Liver (tissue), 9 donors: ENCODE results near the gene ZNF524. TPM values are rescaled to one million over a fixed set of nuclear protein-coding genes. Genes with fewer than 3 reads are reported as not detected.

Experiments used
- DNase-seq: peaks from one replicate; pipeline ENCODE4 v3.0.0-alpha.2; 2017; ENCODE audit warnings: low spot score
- H3K27ac ChIP-seq, 2 donors: one replicate each; pipeline ENCODE4 v1.7.0; 2013; ENCODE audit warnings: inconsistent platforms in 2 of 2, low read length in 2 of 2, control low read depth in 1 of 2, low read depth in 1 of 2, mild to moderate bottlenecking in 1 of 2
- H3K27me3 ChIP-seq, 4 donors: one replicate each; pipeline versions ENCODE4 v1.6.1 to v1.7.0; 2013; ENCODE audit warnings: low read length in 3 of 4, inconsistent platforms in 1 of 4, mild to moderate bottlenecking in 1 of 4, moderate library complexity in 1 of 4; ENCODE audit not compliant: control insufficient read depth in 4 of 4, insufficient read depth in 4 of 4
- H3K36me3 ChIP-seq, 4 donors: one replicate each; pipeline versions ENCODE4 v1.6.1 to v1.7.0; 2013; ENCODE audit warnings: low read length in 3 of 4, mild to moderate bottlenecking in 3 of 4, low read depth in 1 of 4, moderate library complexity in 1 of 4; ENCODE audit not compliant: control insufficient read depth in 4 of 4, insufficient read depth in 3 of 4
- H3K4me1 ChIP-seq, 4 donors: one replicate each; pipeline versions ENCODE4 v1.6.1 to v1.7.0; 2013; ENCODE audit warnings: low read length in 3 of 4, mild to moderate bottlenecking in 3 of 4, moderate library complexity in 1 of 4; ENCODE audit not compliant: control insufficient read depth in 4 of 4, insufficient read depth in 4 of 4
- H3K4me3 ChIP-seq, 3 donors: one replicate each; pipeline versions ENCODE4 v1.6.1 to v1.7.0; 2013; ENCODE audit warnings: low read length in 3 of 3, control low read depth in 1 of 3, low read depth in 1 of 3, mild to moderate bottlenecking in 1 of 3
- H3K9ac ChIP-seq, 2 donors: one replicate each; pipeline ENCODE4 v1.7.0; 2013; ENCODE audit warnings: low read length in 2 of 2, mild to moderate bottlenecking in 2 of 2, moderate library complexity in 2 of 2, control low read depth in 1 of 2, low read depth in 1 of 2
- H3K9me3 ChIP-seq, 4 donors: one replicate each; pipeline versions ENCODE4 v1.6.1 to v1.7.0; 2013; ENCODE audit warnings: low read length in 3 of 4; ENCODE audit not compliant: control insufficient read depth in 4 of 4
- ATF3 ChIP-seq: IDR thresholded peaks from 2 replicates; pipeline ENCODE4 v1.6.1; 2016; ENCODE audit warnings: antibody characterized with exemption
- EGR1 ChIP-seq, 2 donors: IDR thresholded peaks; 2 replicates each; pipeline ENCODE4 v1.6.1; 2016 to 2018; ENCODE audit warnings: antibody characterized with exemption in 2 of 2, low read depth in 2 of 2
- FOXA1 ChIP-seq: IDR thresholded peaks from 2 replicates; pipeline ENCODE4 v1.6.1; 2016; ENCODE audit warnings: antibody characterized with exemption
- FOXA2 ChIP-seq: IDR thresholded peaks from 2 replicates; pipeline ENCODE4 v1.6.1; 2016; ENCODE audit warnings: antibody characterized with exemption
- GABPA ChIP-seq, 2 donors: IDR thresholded peaks in 1 of 2; conservative IDR thresholded peaks in 1 of 2; 2 replicates each; pipeline ENCODE4 v1.6.1; 2016; ENCODE audit warnings: antibody characterized with exemption in 2 of 2, mild to moderate bottlenecking in 1 of 2, moderate library complexity in 1 of 2
- HNF4A ChIP-seq, 2 donors: conservative IDR thresholded peaks; 2 replicates each; pipeline ENCODE4 v1.6.1; 2016; ENCODE audit warnings: antibody characterized with exemption in 2 of 2, mild to moderate bottlenecking in 2 of 2
- HNF4G ChIP-seq: IDR thresholded peaks from 2 replicates; pipeline ENCODE4 v1.6.1; 2016; ENCODE audit warnings: antibody characterized with exemption
- JUND ChIP-seq, 2 donors: IDR thresholded peaks; 2 replicates each; pipeline ENCODE4 v1.6.1; 2016; ENCODE audit warnings: antibody characterized with exemption in 2 of 2
- MAX ChIP-seq: IDR thresholded peaks from 2 replicates; pipeline ENCODE4 v1.6.1; 2016; ENCODE audit warnings: antibody characterized with exemption
- NR2F2 ChIP-seq: IDR thresholded peaks from 2 replicates; pipeline ENCODE4 v1.6.1; 2016; ENCODE audit warnings: antibody characterized with exemption
- RAD21 ChIP-seq, 2 donors: IDR thresholded peaks; 2 replicates each; pipeline ENCODE4 v1.6.1; 2016; ENCODE audit warnings: antibody characterized with exemption in 2 of 2, mild to moderate bottlenecking in 2 of 2
- REST ChIP-seq: IDR thresholded peaks from 2 replicates; pipeline ENCODE4 v1.6.1; 2016; ENCODE audit warnings: antibody characterized with exemption, mild to moderate bottlenecking
- RXRA ChIP-seq, 2 donors: IDR thresholded peaks; 2 replicates each; pipeline ENCODE4 v1.6.1; 2017 to 2018; ENCODE audit warnings: antibody characterized with exemption in 2 of 2, mild to moderate bottlenecking in 1 of 2
- SP1 ChIP-seq: IDR thresholded peaks from 2 replicates; pipeline ENCODE4 v1.6.1; 2018; ENCODE audit warnings: antibody characterized with exemption, mild to moderate bottlenecking
- TAF1 ChIP-seq: conservative IDR thresholded peaks from 2 replicates; pipeline ENCODE4 v1.6.1; 2016; ENCODE audit warnings: antibody characterized with exemption, mild to moderate bottlenecking
- YY1 ChIP-seq: IDR thresholded peaks from 2 replicates; pipeline ENCODE4 v1.6.1; 2016; ENCODE audit warnings: antibody characterized with exemption, mild to moderate bottlenecking
- WGBS: extraction: QIAGEN DNeasy Blood & Tissue Kit; methylation state at CpG from one replicate; pipeline ENCODE4 v1.1.7; 2013; 5-methylcytosine and 5-hydroxymethylcytosine counted together
- polyA plus RNA-seq, 2 donors: library from polyadenylated mRNA; stranded (reverse) in 1 of 2; unstranded in 1 of 2; fragments of 200-250 nt in 1 of 2; fragments of >200 nt in 1 of 2; fragmentation: Nextera tagmentation in 1 of 2; extraction: Ambion mirVana in 1 of 2; gene quantifications; one replicate each; pipeline versions ENCODE4 v1.2.1 to v1.2.3, GENCODE V29; 2013 to 2015
- total RNA-seq, 2 donors: library from RNA; depleted of rRNA; stranded (reverse); fragments of >200 nt; gene quantifications; one replicate each; pipeline ENCODE4 v1.2.3, GENCODE V29; 2014
- TF ChIP-seq, protein P1 (sequence below): IDR thresholded peaks from 2 replicates; pipeline ENCODE4 v1.6.1; 2016; ENCODE audit warnings: antibody characterized with exemption
- TF ChIP-seq, protein P2 (sequence below): fragments of 150-350 bp; IDR thresholded peaks from 2 replicates; pipeline ENCODE4 v1.5.1; 2017; ENCODE audit warnings: improper control_type of control experiment, low read depth, low read length; ENCODE audit not compliant: missing input control
- donor health status: healthy.
- donor health status: healthy.
- donor health status: healthy.
- donor health status: healthy.
- donor health status: healthy.

Gene ZNF524
- total and polyA plus RNA-seq, 4 donors: 6.7 to 12.3 (median 10.2) TPM

DNA sequence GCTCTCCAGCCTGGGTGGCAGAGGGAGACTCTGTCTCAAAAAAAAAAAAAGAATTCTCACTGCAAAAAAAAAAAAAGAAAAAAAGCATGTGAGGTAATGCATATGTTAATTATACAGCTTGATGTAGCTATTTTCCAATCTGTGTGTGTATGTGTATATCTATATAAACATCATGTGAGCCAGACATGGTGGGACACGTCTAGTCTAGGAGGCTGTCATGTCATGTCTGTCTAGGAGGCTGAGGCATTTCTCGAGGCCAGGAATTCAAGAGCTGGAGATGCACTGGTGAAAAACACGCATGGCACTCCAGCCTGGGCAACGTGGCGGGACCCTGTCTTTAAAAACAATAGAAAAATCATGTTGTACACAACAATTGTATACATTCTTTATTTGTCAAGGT, 47.9 kb upstream of the ZNF524 start:
- Histone ChIP-seq H3K4me3 (no peak overlapping the region), H3K4me1 (no peaks in the 10 kb centered on the region), H3K36me3 (no peaks in the 10 kb centered on the region), H3K27me3 (peaks cover 0 to 5% (median 2%) of the 10 kb centered on the region in 4 donors), H3K9me3 (no peaks in the 10 kb centered on the region), H3K27ac (no peak overlapping the region), H3K9ac (no peak overlapping the region)
- TF ChIP-seq FOXA1 (no peak), SP1 (no peak), YY1 (no peak), EGR1 (IDR thresholded peaks at IDR 0.05; ENCODE audit: low read depth in 2 of 2) (no peak), GABPA (IDR thresholded peaks at IDR 0.05 in 1 of 2, conservative IDR thresholded peaks at IDR 0.05 in 1 of 2) (no peak), RAD21 (IDR thresholded peaks at IDR 0.05) (no peak), FOXA2 (no peak), JUND (IDR thresholded peaks at IDR 0.05) (no peak), HNF4G (no peak), RXRA (IDR thresholded peaks at IDR 0.05) (no peak), ATF3 (no peak), NR2F2 (no peak), MAX (no peak)
- TF ChIP-seq, protein P1, sequence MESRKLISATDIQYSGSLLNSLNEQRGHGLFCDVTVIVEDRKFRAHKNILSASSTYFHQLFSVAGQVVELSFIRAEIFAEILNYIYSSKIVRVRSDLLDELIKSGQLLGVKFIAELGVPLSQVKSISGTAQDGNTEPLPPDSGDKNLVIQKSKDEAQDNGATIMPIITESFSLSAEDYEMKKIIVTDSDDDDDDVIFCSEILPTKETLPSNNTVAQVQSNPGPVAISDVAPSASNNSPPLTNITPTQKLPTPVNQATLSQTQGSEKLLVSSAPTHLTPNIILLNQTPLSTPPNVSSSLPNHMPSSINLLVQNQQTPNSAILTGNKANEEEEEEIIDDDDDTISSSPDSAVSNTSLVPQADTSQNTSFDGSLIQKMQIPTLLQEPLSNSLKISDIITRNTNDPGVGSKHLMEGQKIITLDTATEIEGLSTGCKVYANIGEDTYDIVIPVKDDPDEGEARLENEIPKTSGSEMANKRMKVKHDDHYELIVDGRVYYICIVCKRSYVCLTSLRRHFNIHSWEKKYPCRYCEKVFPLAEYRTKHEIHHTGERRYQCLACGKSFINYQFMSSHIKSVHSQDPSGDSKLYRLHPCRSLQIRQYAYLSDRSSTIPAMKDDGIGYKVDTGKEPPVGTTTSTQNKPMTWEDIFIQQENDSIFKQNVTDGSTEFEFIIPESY: no peak
- no peak for DNase-seq
- WGBS: 73% methylated on average over 5 of the region's 5 CpGs

DNA sequence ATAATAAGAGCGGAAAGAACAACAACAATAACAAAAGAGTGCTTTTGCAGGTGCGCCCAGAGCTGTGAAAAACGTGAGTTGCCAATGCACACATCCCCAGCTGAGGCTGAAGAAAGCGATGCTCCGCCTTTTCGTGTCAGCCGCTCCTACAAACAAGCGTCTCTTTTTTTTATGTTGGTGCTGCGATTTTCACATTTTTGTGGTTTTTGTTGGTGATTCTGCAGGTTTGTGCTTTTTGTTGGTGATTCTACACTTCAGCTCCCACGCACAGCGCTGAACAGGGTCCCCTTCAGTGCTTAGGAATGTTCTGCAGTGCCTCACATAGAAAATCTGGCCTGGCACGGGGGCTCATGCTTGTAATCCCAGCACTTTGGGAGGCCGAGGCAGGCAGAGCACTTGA, 47.5 kb upstream of the ZNF524 start:
- no peaks in the 10 kb centered on the region for H3K36me3 ChIP-seq
- no peaks in the 10 kb centered on the region for H3K4me1 ChIP-seq
- 59% methylated on average over 13 of the region's 13 CpGs for WGBS
- no peak for TF ChIP-seq HNF4A (conservative IDR thresholded peaks at IDR 0.05)
- no peak for TF ChIP-seq REST
- no peak for TF ChIP-seq GABPA (IDR thresholded peaks at IDR 0.05 in 1 of 2, conservative IDR thresholded peaks at IDR 0.05 in 1 of 2)
- no peak for TF ChIP-seq YY1
- TF ChIP-seq ATF3: no peak
- no peak for TF ChIP-seq FOXA2
- no peak for TF ChIP-seq RXRA (IDR thresholded peaks at IDR 0.05)
- no peak for TF ChIP-seq FOXA1
- no peak for TF ChIP-seq MAX
- TF ChIP-seq, protein P2, sequence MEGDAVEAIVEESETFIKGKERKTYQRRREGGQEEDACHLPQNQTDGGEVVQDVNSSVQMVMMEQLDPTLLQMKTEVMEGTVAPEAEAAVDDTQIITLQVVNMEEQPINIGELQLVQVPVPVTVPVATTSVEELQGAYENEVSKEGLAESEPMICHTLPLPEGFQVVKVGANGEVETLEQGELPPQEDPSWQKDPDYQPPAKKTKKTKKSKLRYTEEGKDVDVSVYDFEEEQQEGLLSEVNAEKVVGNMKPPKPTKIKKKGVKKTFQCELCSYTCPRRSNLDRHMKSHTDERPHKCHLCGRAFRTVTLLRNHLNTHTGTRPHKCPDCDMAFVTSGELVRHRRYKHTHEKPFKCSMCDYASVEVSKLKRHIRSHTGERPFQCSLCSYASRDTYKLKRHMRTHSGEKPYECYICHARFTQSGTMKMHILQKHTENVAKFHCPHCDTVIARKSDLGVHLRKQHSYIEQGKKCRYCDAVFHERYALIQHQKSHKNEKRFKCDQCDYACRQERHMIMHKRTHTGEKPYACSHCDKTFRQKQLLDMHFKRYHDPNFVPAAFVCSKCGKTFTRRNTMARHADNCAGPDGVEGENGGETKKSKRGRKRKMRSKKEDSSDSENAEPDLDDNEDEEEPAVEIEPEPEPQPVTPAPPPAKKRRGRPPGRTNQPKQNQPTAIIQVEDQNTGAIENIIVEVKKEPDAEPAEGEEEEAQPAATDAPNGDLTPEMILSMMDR: no peak
- TF ChIP-seq, protein P1: no peak
- TF ChIP-seq HNF4G: no peak
- no peak for TF ChIP-seq NR2F2
- TF ChIP-seq TAF1: no peak
- TF ChIP-seq JUND (IDR thresholded peaks at IDR 0.05): no peak
- no peak for TF ChIP-seq SP1
- no peak for TF ChIP-seq RAD21 (IDR thresholded peaks at IDR 0.05)
- no peak for TF ChIP-seq EGR1 (IDR thresholded peaks at IDR 0.05; ENCODE audit: low read depth in 2 of 2)
- H3K9me3 ChIP-seq: no peaks in the 10 kb centered on the region
- no peak overlapping the region for H3K27ac ChIP-seq
- no peak overlapping the region for H3K9ac ChIP-seq
- DNase-seq: no peak
- no peak overlapping the region for H3K4me3 ChIP-seq
- peaks cover 0 to 5% (median 2%) of the 10 kb centered on the region in 4 donors for H3K27me3 ChIP-seq
